Hepatocyte (in vitro differentiated cells): ENCODE data around the gene C1orf53. TPM values are rescaled to one million over a fixed set of nuclear protein-coding genes. Genes with fewer than 3 reads are reported as not detected.

ENCODE experiments used
- DNase-seq: peaks from one replicate; pipeline ENCODE4 v3.0.0-alpha.2; 2016; ENCODE audit warnings: low spot score
- H2AFZ ChIP-seq: fragments of 200-600 bp; sonication (generic); 2 replicates; pipeline ENCODE4 v1.6.0; 2016; ENCODE audit warnings: antibody characterized with exemption, mild to moderate bottlenecking
- H3K27ac ChIP-seq: fragments of 200-600 bp; sonication (generic); 2 replicates; pipeline ENCODE4 v1.5.1; 2016; ENCODE audit warnings: mild to moderate bottlenecking
- H3K27me3 ChIP-seq: fragments of 200-600 bp; sonication (generic); 2 replicates; pipeline ENCODE4 v1.6.1; 2016
- H3K36me3 ChIP-seq: fragments of 200-600 bp; sonication (generic); replicated peaks from 2 replicates; pipeline ENCODE4 v1.5.1; 2016; ENCODE audit warnings: low read depth; ENCODE audit not compliant: insufficient read depth
- H3K4me1 ChIP-seq: fragments of 200-600 bp; sonication (generic); 2 replicates; pipeline ENCODE4 v1.5.1; 2016; ENCODE audit warnings: mild to moderate bottlenecking, moderate library complexity; ENCODE audit not compliant: insufficient read depth
- H3K4me2 ChIP-seq: fragments of 200-600 bp; sonication (generic); 2 replicates; pipeline ENCODE4 v1.6.0; 2016
- H3K4me3 ChIP-seq: fragments of 200-600 bp; sonication (generic); 2 replicates; pipeline ENCODE4 v1.5.1; 2016; ENCODE audit warnings: mild to moderate bottlenecking
- H3K79me2 ChIP-seq: fragments of 200-600 bp; sonication (generic); 2 replicates; pipeline ENCODE4 v1.6.0; 2017; ENCODE audit warnings: mild to moderate bottlenecking
- H3K9me2 ChIP-seq: fragments of 200-600 bp; sonication (generic); replicated peaks from 2 replicates; pipeline ENCODE4 v1.6.0; 2017; ENCODE audit warnings: mild to moderate bottlenecking; ENCODE audit not compliant: insufficient read depth
- H3K9me3 ChIP-seq: fragments of 200-600 bp; sonication (generic); 2 replicates; pipeline ENCODE4 v1.5.1; 2016; ENCODE audit warnings: low read depth, mild to moderate bottlenecking
- H4K20me1 ChIP-seq: fragments of 200-600 bp; sonication (generic); 2 replicates; pipeline ENCODE4 v1.6.0; 2016; ENCODE audit warnings: mild to moderate bottlenecking; ENCODE audit not compliant: insufficient read depth, poor library complexity, severe bottlenecking
- EZH2 ChIP-seq: fragments of 200-600 bp; sonication (generic); IDR thresholded peaks from 2 replicates; pipeline ENCODE4 v1.6.1; 2016; ENCODE audit warnings: antibody characterized with exemption, mild to moderate bottlenecking, borderline replicate concordance
- EZH2phosphoT487 ChIP-seq: fragments of 200-600 bp; sonication (generic); IDR thresholded peaks from one replicate; pipeline ENCODE4 v1.6.1; 2018; ENCODE audit warnings: antibody characterized with exemption, mild to moderate bottlenecking, low read depth, moderate library complexity; ENCODE audit not compliant: unreplicated experiment, severe bottlenecking
- WGBS: methylation state at CpG from one replicate; pipeline ENCODE4 v1.1.6; 2016; ENCODE audit warnings: low lambda C conversion rate; ENCODE audit errors: missing lambda C conversion rate; 5-methylcytosine and 5-hydroxymethylcytosine counted together
- polyA plus RNA-seq: library from polyadenylated mRNA; unstranded; fragments of >200 nt; fragmentation: Nextera tagmentation; extraction: Ambion mirVana; gene quantifications from 2 replicates; pipeline ENCODE4 v1.2.1, GENCODE V29; 2016
- total RNA-seq: library from RNA; depleted of rRNA; stranded (reverse); fragments of >200 nt; gene quantifications from 2 replicates; pipeline ENCODE4 v1.2.3, GENCODE V29; 2014
- TF ChIP-seq, protein P1 (sequence below): fragments of 200-600 bp; sonication (generic); IDR thresholded peaks from 2 replicates; pipeline ENCODE4 v1.5.1; 2016; ENCODE audit warnings: antibody characterized with exemption, mild to moderate bottlenecking; ENCODE audit not compliant: poor library complexity

Gene C1orf53
- total and polyA plus RNA-seq, 2 experiments from 2014 or later, result 9.0 to 15.7 TPM

DNA sequence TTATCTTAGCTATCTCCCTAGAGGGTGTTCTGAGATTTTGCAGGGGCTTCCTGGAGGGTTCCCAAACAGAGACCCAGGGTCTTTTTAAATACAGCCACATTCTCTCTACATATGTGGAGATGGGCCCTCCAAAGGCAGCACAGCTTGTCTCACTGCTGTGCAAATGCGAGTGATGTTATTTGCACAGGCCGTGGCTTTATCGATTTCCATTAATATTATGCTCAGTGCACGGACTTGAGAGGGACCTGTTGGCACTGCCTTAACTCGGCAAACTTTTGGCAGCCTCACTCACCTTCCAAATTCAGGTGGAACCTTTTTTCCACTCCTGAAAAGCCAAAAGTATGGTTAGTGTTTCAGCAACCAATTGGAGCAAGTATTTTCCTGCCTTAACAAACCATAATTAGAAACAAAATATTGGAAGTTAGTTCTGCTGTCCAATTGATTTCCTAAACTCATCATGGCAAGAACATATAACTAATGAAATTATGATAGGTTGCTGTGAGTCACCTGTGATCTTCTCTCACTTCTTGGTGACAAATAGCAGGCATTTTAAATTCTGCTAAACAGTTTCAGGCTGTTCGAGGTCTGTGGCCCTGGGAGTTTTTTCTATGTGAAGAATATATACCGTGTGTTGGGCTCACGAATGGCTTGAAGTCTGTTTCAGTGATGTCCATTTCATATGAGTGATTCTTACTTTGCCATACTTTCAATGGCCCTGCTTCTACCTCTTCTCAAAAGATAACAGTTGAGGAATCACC lies 25.7 kb downstream of the C1orf53 start:
- Histone ChIP-seq H2AFZ (no peak overlapping the region), H3K4me2 (no peak overlapping the region), H3K4me1 (no peaks in the 10 kb centered on the region), H4K20me1 (no peaks in the 10 kb centered on the region), H3K9me2 (no peaks in the 10 kb centered on the region), H3K9me3 (no peaks in the 10 kb centered on the region), H3K36me3 (no peaks in the 10 kb centered on the region), H3K79me2 (no peaks in the 10 kb centered on the region), H3K27ac (no peak overlapping the region), H3K27me3 (peaks cover 72% of the 10 kb centered on the region), H3K4me3 (no peak overlapping the region)
- DNase-seq, result no peak
- TF ChIP-seq EZH2 (no peak), EZH2phosphoT487 (no peak)
- TF ChIP-seq, protein P1, sequence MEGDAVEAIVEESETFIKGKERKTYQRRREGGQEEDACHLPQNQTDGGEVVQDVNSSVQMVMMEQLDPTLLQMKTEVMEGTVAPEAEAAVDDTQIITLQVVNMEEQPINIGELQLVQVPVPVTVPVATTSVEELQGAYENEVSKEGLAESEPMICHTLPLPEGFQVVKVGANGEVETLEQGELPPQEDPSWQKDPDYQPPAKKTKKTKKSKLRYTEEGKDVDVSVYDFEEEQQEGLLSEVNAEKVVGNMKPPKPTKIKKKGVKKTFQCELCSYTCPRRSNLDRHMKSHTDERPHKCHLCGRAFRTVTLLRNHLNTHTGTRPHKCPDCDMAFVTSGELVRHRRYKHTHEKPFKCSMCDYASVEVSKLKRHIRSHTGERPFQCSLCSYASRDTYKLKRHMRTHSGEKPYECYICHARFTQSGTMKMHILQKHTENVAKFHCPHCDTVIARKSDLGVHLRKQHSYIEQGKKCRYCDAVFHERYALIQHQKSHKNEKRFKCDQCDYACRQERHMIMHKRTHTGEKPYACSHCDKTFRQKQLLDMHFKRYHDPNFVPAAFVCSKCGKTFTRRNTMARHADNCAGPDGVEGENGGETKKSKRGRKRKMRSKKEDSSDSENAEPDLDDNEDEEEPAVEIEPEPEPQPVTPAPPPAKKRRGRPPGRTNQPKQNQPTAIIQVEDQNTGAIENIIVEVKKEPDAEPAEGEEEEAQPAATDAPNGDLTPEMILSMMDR, result no peak
- 88% methylated on average over 8 of the region's 8 CpGs for WGBS

DNA sequence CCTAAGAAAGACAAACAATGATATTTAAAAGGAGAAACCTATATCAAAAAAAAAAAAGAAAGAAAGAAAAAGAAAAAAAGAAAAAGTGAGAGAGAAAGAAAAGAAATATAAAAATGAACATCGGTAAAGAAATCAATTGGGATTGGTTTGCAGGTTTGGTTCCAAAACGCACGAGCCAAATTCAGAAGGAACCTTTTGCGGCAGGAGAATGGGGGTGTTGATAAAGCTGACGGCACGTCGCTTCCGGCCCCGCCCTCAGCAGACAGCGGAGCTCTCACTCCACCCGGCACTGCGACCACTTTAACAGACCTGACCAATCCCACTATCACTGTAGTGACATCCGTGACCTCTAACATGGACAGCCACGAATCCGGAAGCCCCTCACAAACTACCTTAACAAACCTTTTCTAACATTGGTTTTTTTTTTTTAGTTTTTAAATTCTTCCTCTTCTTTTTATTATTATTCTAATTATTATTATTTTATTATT lies 26.5 kb downstream of the C1orf53 start:
- Histone ChIP-seq H3K79me2 (no peaks in the 10 kb centered on the region), H3K4me2 (peak overlapping the region; percentile 69), H3K4me3 (no peak overlapping the region), H3K27me3 (peaks cover 67% of the 10 kb centered on the region), H3K4me1 (no peaks in the 10 kb centered on the region), H4K20me1 (no peaks in the 10 kb centered on the region), H2AFZ (no peak overlapping the region), H3K9me3 (no peaks in the 10 kb centered on the region), H3K36me3 (no peaks in the 10 kb centered on the region), H3K9me2 (no peaks in the 10 kb centered on the region), H3K27ac (no peak overlapping the region)
- WGBS, result 16% methylated on average over 15 of the region's 15 CpGs
- TF ChIP-seq, protein P1, result no peak
- TF ChIP-seq EZH2 (no peak), EZH2phosphoT487 (no peak)
- DNase-seq, result no peak

DNA sequence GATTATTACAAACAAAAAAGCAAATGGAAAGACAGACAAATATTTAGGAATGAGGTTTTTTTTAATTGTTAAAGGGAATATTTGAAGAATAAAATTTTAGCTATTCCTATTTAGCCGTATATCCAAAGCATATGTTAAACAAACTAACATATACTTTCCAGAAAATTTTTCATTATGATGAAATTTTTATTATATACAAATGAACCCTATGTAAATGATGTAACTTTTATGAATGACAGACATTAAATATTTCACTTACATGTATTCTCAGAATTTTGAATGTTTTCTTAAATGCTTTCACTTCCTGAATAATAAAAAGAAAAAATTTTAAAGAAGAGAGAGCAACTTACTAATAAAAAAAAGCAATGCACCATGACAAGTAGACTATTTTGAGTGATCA lies 30.6 kb downstream of the C1orf53 start:
- Histone ChIP-seq H3K4me1 (no peaks in the 10 kb centered on the region), H3K4me3 (no peak overlapping the region), H3K9me3 (no peaks in the 10 kb centered on the region), H3K9me2 (no peaks in the 10 kb centered on the region), H4K20me1 (no peaks in the 10 kb centered on the region), H3K79me2 (no peaks in the 10 kb centered on the region), H3K4me2 (no peak overlapping the region), H3K27ac (no peak overlapping the region), H3K36me3 (no peaks in the 10 kb centered on the region), H3K27me3 (peaks cover 48% of the 10 kb centered on the region), H2AFZ (no peak overlapping the region)
- DNase-seq, result no peak
- no peak for TF ChIP-seq EZH2
- TF ChIP-seq, protein P1, result no peak
- TF ChIP-seq EZH2phosphoT487, result no peak
- WGBS, result 92% methylated on average over 1 of the region's 1 CpG
